ENCODE data around the gene TFEC.
"Not testable (repeated sequence)": the region's sequence is repeated elsewhere in the genome, so short reads cannot be mapped to it uniquely, and the experiment has no call there.

The TFEC gene, protein sequence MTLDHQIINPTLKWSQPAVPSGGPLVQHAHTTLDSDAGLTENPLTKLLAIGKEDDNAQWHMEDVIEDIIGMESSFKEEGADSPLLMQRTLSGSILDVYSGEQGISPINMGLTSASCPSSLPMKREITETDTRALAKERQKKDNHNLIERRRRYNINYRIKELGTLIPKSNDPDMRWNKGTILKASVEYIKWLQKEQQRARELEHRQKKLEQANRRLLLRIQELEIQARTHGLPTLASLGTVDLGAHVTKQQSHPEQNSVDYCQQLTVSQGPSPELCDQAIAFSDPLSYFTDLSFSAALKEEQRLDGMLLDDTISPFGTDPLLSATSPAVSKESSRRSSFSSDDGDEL

DNA sequence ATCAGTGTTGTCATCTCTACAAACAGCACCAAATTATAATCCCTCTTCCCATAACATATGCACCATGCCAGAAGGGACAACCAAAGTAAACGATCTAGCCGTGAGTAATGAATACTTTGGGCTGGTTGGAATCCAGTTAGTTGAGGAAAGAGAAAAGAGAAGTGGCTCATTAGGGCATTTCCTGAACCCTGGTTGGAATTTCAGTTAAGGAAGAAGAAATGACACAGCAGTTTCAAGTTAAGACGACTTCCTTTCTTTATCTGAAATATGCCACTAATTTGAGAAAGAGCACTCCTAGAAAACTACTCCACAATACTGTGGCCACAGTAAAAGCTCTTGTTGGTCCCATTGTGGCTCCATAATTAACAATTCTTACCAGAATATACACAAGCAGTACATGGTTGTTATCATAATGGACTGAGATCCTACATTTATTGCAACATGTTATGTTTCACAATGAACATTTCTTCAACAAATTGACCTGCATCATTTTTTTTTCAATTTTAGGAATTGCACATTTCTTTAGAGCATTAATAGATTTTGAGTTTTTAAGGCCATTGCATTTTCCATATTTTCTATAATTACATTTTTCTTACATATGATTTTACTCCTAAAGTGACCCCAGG, at the start of gene TFEC:
Gene TFEC (minus strand): TSS at position 113 of the 626 bp plus-strand sequence. CDS start 46,322 bp downstream, outside the sequence.
- DNase-seq = no peak

DNA sequence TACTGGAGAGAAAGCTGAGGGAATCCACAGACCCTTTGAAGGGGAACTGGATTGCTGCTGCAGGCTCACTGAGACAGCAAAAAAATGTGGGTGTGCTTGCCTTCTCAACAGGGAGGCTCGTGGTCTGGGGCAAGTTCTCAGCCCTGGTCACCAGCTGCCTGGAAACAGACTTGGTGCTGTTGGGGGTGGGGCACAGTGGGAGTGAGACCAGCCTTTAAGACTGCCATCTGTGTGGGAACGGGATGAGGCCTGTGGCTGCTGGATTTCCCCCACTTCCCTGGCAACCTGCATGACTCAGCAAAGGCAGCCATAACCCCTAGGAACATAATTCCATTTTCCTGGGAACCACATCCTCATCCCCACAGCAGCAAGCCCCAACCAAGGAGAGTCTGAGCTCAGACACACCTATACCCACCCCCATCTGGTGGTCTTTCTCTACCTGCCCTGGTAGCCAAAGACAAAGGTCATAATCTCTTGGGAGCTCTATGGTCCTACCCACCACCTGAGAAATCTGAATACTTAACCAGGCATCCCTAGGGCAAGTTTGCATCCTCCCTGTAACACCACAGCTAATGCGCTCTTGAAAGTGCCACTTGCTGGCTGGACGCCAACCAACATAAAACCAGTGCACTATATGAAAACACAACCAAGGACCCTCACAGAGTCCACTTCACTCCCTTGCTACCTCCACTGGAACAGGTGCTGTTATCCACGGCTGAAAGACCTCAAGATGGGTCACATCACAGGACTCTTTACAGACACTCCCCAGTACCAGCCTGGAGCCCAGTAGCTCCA, 45.0 kb upstream of the TFEC start:
- DNase-seq = no peak

- no peak for DNase-seq
Measured at GRCh38 chr7:116071629-116072028, 41.1 kb upstream of the TFEC start.

DNA sequence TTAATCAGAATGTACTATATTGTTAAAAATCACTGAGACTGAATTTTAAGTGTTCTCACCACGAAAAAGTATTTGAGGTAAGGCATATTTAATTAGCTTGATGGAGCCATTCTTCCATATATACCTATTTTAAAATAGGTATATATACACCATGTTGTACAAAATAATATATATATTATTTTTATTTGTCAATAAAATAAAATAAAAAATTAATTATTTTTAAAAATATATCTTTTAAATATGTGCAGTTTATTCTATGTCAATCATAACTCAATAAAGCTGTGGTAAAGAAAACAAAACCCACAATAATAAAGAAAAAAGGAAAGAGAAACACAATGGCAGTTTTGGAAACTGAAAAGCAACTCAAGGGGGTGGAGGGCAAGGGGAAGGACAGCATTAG, 33.6 kb upstream of the TFEC start:
- no peak for DNase-seq

DNA sequence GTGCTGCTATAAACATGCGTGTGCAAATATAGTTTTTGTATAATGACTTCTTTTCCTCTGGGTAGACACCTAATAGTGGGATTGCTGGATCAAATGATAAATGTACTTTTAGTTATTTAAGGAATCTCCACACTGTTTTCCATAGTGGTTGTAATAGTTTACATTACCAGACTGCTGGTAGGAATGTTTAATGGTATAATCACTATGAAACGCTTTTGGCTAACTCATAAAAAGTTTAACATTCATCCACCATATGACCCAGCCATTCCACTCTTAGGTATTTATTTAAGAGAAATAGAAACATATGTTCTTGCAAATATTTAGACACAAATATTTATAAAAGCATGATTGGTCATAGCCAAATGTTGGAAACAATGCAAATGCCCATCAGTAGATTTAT, 32.1 kb upstream of the TFEC start:
- no peak for DNase-seq

- no peak for DNase-seq
Measured at GRCh38 chr7:116052006-116052405, 21.4 kb upstream of the TFEC start.

GRCh38 chr7:116047261-116047660, 16.7 kb upstream of the TFEC start:
- not testable (repeated sequence) for DNase-seq

- no peak for DNase-seq
Measured at GRCh38 chr7:116045532-116045931, 15.0 kb upstream of the TFEC start.

DNA sequence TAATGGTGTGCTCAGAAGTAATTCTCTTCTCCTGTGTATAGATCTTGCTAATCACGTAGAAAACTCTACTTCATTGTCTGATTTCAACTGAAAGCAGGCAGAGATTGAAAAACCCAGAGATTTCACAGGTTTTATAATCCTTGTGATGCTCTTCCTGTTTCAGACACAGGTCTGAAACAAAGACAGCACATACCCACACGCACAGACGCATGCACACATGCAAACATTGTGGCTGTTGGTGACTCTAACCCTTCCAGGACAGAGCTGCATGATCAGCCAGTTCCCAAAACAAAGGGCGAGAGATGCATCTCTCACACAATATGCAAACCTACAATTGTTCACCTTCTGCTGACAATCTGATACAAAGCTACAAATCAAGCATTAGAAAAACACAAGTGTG, 11.1 kb upstream of the TFEC start:
- DNase-seq = no peak

GRCh38 chr7:116037401-116037800, 6.8 kb upstream of the TFEC start:
- DNase-seq = no peak

- DNase-seq = no peak
Measured at GRCh38 chr7:116034411-116034810, 3.8 kb upstream of the TFEC start.

DNA sequence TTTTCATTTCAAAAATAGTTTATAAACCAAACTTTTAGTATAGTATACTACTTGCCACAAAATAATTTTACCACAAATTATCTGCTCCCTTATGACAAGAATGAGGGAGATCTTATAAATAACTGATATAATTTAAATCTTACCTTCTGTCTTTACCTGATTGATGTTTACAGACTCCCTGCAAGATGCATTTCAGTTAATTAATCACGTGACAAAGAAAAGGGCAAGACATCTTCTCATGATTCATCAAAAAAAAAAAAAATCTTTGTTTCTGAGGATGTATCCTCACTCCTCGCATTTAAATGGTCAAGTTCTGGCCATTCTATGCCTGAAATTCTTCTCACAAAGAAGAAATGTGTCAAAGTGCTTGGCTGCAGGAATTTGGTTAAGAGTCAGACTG, 2.3 kb upstream of the TFEC start:
- DNase-seq = no peak

DNA sequence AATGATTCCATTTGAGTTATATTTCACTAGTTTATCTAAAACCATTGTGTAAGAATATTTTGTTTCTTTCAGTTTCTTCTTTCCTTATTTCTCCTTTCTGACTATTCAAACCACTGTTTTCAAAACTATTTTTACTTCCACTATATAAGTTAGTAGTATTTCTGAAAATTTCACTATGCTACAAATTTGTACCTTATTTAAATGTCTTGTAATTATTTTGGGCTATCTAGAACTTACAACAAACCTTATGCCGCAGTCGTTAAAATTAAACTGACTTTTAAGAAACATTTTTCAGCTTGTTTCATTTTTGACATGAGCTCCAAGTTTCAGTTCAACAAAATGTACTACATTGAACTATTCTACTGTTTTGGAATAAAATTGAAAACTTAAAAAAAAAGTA, 1.8 kb downstream of the TFEC start:
- DNase-seq = no peak

- DNase-seq = no peak
Measured at GRCh38 chr7:116027786-116028185, 2.8 kb downstream of the TFEC start.

DNA sequence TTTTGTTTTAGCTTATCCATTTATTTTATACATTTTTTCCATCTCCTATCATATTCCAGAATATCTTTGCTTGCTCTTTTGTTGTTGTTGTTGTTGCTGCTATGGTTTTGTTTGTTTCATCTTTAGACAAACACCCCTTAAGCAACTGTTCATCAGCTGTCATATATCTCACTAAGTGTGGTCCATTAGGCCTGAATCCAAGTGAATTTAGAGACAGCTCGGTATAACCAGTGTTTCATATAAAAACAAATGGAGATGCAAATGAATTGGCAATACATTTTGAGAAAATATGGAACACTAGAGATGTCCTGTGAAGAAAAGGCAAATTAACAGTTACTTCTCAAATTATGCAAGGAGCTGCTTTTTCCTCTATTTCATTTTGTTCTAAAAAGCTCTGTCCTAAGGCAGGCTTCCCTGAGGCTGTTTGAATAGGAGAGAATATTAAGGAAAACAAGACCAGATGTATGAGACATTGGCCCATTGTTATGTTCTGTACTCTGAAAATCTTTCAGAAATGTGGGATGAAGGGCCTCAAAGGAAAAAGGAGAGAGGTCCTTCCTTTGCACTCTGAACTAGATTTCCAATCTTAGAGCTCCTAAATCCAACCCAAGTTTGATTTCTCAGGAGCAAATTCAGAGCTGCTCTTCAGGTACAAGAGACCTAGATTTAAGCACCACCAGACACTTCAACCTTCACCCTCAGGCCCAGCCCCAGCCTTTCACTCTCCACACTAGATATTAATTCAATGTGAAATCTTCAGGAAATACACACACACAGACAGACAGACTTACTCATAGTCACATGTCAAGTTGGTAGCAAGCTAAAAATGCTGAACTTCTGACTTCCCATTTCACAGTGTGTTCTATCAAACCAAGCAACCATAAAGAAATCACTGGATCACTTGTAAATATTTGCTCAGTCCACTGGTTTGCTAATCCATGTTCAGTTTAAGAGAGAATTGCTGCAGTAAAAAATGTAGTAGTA, 5.4 kb downstream of the TFEC start:
- no peak for DNase-seq

DNA sequence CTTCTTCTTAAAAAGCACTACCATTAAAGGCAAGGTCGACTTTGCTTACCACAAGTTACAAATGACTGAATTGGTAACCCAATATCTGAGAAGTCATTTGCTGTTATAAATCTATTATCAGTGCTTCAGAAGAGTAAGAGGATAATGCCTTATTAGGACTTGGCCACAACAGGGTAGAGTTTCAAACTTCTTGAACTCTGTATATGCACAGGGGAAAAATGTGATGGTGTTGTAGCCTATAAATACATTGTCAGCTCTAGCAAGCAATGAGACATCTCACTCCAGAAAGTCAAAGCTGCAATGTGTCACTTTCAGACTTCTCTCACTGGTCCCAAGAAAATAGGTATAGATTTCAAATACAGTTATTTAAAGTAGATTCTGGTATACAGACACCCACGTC, 9.3 kb downstream of the TFEC start:
- no peak for DNase-seq

- no peak for DNase-seq
Measured at GRCh38 chr7:116018731-116019130, 11.8 kb downstream of the TFEC start.

- DNase-seq = no peak
Measured at GRCh38 chr7:116013675-116014074, 16.9 kb downstream of the TFEC start.

- DNase-seq = no peak
Measured at GRCh38 chr7:116011584-116011983, 19.0 kb downstream of the TFEC start.

DNA sequence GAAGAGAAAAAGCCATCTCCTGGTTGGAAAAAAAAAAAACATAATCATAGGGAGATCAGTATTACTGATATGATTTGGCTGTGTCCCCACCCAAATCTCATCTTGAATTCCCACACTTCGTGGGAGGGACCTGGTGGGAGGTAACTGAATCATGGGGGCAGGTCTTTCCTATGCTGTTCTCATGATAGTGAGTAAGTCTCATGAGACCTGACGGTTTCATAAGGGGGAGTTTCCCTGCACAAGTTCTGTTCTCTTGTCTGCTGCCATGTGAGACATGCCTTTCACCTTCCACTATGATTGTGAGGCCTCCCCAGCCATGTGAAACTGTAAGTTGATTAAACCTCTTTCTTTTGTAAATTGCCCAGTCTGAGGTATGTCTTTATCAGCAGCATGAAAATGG, 25.8 kb downstream of the TFEC start:
- DNase-seq = not testable (repeated sequence)

GRCh38 chr7:115997221-115997620, 33.3 kb downstream of the TFEC start:
- DNase-seq = no peak

- DNase-seq = no peak
Measured at GRCh38 chr7:115995701-115996100, 34.9 kb downstream of the TFEC start.

GRCh38 chr7:115988401-115988800, 42.2 kb downstream of the TFEC start:
- no peak for DNase-seq
